SU-DHL-6 (cell line): Measurements from ENCODE around the gene SLC8A2.

Experiments used
- H2AFZ ChIP-seq: fragments of 200-600 bp; sonication (generic); 2 replicates; pipeline ENCODE4 v1.6.1; 2014; ENCODE audit warnings: low read depth, mild to moderate bottlenecking, moderate library complexity, mixed read lengths, antibody characterized with exemption, low read length; ENCODE audit not compliant: severe bottlenecking
- H3F3A ChIP-seq: fragments of 200-600 bp; shearing (Covaris generic); 2 replicates; pipeline ENCODE4 v1.6.0; 2016; ENCODE audit warnings: antibody characterized with exemption, mild to moderate bottlenecking; ENCODE audit not compliant: insufficient read depth
- H3K27ac ChIP-seq: fragments of 200-600 bp; sonication (generic); 2 replicates; pipeline ENCODE4 v1.5.1; 2016; ENCODE audit warnings: low read depth, mild to moderate bottlenecking, low read length, moderate library complexity, mixed read lengths
- H3K27me3 ChIP-seq: fragments of 200-600 bp; sonication (generic), shearing (Covaris generic); 2 replicates; pipeline ENCODE4 v1.6.0; 2014; ENCODE audit warnings: mild to moderate bottlenecking, low read length
- H3K36me3 ChIP-seq: fragments of 200-600 bp; sonication (generic); 2 replicates; pipeline ENCODE4 v1.6.1; 2014; ENCODE audit warnings: mild to moderate bottlenecking, low read length, mixed read lengths
- H3K4me2 ChIP-seq: fragments of 300-600, 200-600 bp; shearing (Covaris generic), sonication (generic); 2 replicates; pipeline ENCODE4 v1.6.0; 2014; ENCODE audit warnings: low read length, low read depth, mild to moderate bottlenecking; ENCODE audit not compliant: poor library complexity, severe bottlenecking
- H3K4me3 ChIP-seq: fragments of 200-600 bp; sonication (generic); 2 replicates; pipeline ENCODE4 v1.5.1; 2014; ENCODE audit warnings: antibody characterized with exemption, low read length, mild to moderate bottlenecking, mixed read lengths; ENCODE audit not compliant: insufficient read depth, poor library complexity, severe bottlenecking
- H3K79me2 ChIP-seq: fragments of 200-600 bp; sonication (generic); 2 replicates; pipeline ENCODE4 v1.6.1; 2014; ENCODE audit warnings: mild to moderate bottlenecking, low read length, moderate library complexity; ENCODE audit not compliant: insufficient read depth
- H3K9ac ChIP-seq: fragments of 200-600 bp; sonication (generic); 2 replicates; pipeline ENCODE4 v1.7.0; 2014; ENCODE audit warnings: mild to moderate bottlenecking, low read length
- H3K9me2 ChIP-seq: fragments of 200-600 bp; sonication (generic); replicated peaks from 2 replicates; pipeline ENCODE4 v1.6.1; 2014; ENCODE audit warnings: low read length; ENCODE audit not compliant: insufficient read depth
- H3K9me3 ChIP-seq: fragments of 200-600 bp; sonication (generic); 2 replicates; pipeline ENCODE4 v1.6.1; 2014; ENCODE audit warnings: low read length, mixed read lengths; ENCODE audit not compliant: insufficient read depth
- H4K20me1 ChIP-seq: fragments of 200-600 bp; sonication (generic); 2 replicates; pipeline ENCODE4 v1.6.1; 2014; ENCODE audit warnings: low read depth, mild to moderate bottlenecking, antibody characterized with exemption, low read length, moderate library complexity, mixed read lengths
- CTCF ChIP-seq: fragments of 200-600 bp; sonication (generic); IDR thresholded peaks from one replicate; pipeline ENCODE4 v1.5.1; 2017; ENCODE audit warnings: antibody characterized with exemption, mild to moderate bottlenecking, low read length, moderate library complexity; ENCODE audit not compliant: insufficient read depth, poor library complexity, severe bottlenecking
- EZH2phosphoT487 ChIP-seq: fragments of 200-600 bp; sonication (generic), shearing (Covaris generic); conservative IDR thresholded peaks from 2 replicates; pipeline ENCODE4 v1.6.1; 2018; ENCODE audit warnings: mild to moderate bottlenecking, antibody characterized with exemption, low read length, moderate library complexity, mixed read lengths

Gene SLC8A2

GRCh38 chr19:47379381-47379938 lies 92.2 kb downstream of the SLC8A2 start:
- H3K4me2 ChIP-seq = no peak overlapping the region
- H3K27me3 ChIP-seq = no peaks in the 10 kb centered on the region
- no peak for TF ChIP-seq CTCF
- H3K9me2 ChIP-seq = no peaks in the 10 kb centered on the region
- no peak overlapping the region for H3K9ac ChIP-seq
- H3K79me2 ChIP-seq = no peaks in the 10 kb centered on the region
- no peaks in the 10 kb centered on the region for H3F3A ChIP-seq
- no peaks in the 10 kb centered on the region for H3K36me3 ChIP-seq
- H3K9me3 ChIP-seq = no peaks in the 10 kb centered on the region
- no peak overlapping the region for H3K4me3 ChIP-seq
- no peaks in the 10 kb centered on the region for H4K20me1 ChIP-seq
- H2AFZ ChIP-seq = no peak overlapping the region
- no peak overlapping the region for H3K27ac ChIP-seq

DNA sequence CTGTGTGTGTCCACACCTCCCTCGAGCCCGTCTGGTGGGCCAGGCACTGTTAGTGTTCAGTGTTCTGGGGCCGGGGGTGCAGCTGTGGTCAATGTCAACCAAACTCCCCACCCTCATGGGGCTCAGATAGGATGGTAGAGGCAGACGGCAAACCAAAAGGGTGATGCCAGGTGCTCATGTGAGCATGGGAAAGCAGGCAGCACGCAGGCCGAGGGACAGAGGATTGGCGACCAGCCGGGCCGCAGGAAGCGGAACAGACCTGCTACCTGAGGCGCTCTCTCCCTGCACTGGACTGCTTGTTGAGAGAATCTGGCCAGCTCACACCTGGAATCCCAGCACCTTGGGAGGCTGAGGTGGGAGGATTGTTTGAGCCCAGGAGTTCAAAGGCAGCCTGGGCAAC lies 93.4 kb downstream of the SLC8A2 start:
- Histone ChIP-seq H3K79me2 (no peaks in the 10 kb centered on the region), H3K4me2 (no peak overlapping the region), H3K36me3 (no peaks in the 10 kb centered on the region), H3F3A (no peaks in the 10 kb centered on the region), H3K27ac (no peak overlapping the region), H3K4me3 (no peak overlapping the region), H3K9me2 (no peaks in the 10 kb centered on the region), H2AFZ (no peak overlapping the region), H3K27me3 (no peaks in the 10 kb centered on the region), H4K20me1 (no peaks in the 10 kb centered on the region), H3K9me3 (no peaks in the 10 kb centered on the region), H3K9ac (no peak overlapping the region)
- TF ChIP-seq EZH2phosphoT487 (no peak), CTCF (no peak)
